GM12892 (cell line): Measurements from ENCODE around the gene ANKRD11.
A peak's percentile ranks its signal among the peaks of the same experiment; 100 is the strongest.

Experiments used
- POLR2A ChIP-seq: IDR thresholded peaks from 2 replicates; pipeline ENCODE4 v1.6.1; 2011; ENCODE audit warnings: low read depth, low read length, control low read depth
- POLR2AphosphoS5 ChIP-seq: IDR thresholded peaks from 2 replicates; pipeline ENCODE4 v1.6.1; 2011; ENCODE audit warnings: low read depth, low read length, control low read depth
- TAF1 ChIP-seq: IDR thresholded peaks from 2 replicates; pipeline ENCODE4 v1.6.1; 2011; ENCODE audit warnings: low read depth, mild to moderate bottlenecking, control low read depth, low read length, borderline replicate concordance

DNA sequence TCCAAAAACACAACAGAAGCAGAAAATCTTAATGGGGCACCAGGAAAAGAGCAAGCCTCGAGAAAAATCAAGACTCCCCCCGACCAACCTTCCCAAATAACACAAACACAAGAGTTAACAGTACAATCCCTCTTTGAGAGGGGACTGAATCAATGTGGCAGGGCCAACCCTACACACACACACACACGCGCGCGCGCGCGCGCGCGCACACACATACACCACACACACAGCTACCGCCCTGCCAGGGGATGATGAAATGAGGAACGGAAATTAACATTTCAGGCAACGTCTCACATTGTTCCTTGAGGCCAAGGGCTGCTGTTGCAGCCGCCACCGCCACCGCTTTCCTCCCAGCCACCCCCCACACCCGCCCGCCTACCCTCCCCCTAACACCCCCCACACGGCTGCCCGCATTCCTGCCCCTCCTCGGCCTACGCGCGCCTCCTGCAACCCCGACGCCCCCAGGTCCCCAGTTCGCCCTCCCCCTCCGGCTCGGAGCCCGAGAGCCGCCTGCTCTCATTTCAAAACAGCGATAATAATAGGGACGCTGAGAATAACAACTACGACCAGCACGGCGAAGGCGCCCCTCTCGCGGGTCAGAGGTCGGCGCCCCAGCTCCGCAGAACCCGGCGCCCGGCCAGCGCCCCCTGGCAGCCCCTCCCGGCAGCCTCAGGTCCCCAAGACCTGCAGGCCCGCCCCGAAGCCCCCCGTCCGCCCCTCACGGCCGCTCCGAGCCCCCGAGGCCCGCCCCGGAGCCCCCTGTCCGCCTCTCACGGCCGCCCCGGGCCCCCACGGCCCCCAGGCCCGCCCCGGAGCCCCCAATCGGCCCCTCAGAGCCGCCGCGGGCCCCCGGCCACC is 1.1 kb downstream of the ANKRD11 start:
- TF ChIP-seq POLR2A: peak; percentile 49
- TF ChIP-seq POLR2AphosphoS5: no peak
- no peak; the same call in 1 of the 2 replicates for TF ChIP-seq TAF1
